KMS-11 (cell line): Measurements from ENCODE around the gene COPB2.

Experiments
- H2AFZ ChIP-seq: fragments of 200-600 bp; sonication (generic); 2 replicates; pipeline ENCODE4 v1.6.1; 2016; ENCODE audit warnings: antibody characterized with exemption, mixed run types, low read depth
- H3K27ac ChIP-seq: fragments of 200-600 bp; sonication (generic); 2 replicates; pipeline ENCODE4 v1.6.1; 2016; ENCODE audit warnings: mild to moderate bottlenecking, mixed run types
- H3K27me3 ChIP-seq: fragments of 200-600 bp; sonication (generic); 2 replicates; pipeline ENCODE4 v1.6.1; 2017; ENCODE audit warnings: mild to moderate bottlenecking, low read depth, mixed run types, moderate library complexity; ENCODE audit not compliant: insufficient read depth
- H3K36me3 ChIP-seq: fragments of 200-600 bp; sonication (generic); 2 replicates; pipeline ENCODE4 v1.6.1; 2017; ENCODE audit warnings: mild to moderate bottlenecking, mixed run types; ENCODE audit not compliant: insufficient read depth
- H3K4me1 ChIP-seq: fragments of 200-600 bp; sonication (generic); 2 replicates; pipeline ENCODE4 v1.6.1; 2016; ENCODE audit warnings: mild to moderate bottlenecking, low read depth, mixed run types; ENCODE audit not compliant: poor library complexity, severe bottlenecking
- H3K4me2 ChIP-seq: fragments of 200-600 bp; sonication (generic); 2 replicates; pipeline ENCODE4 v1.7.0; 2016; ENCODE audit warnings: mild to moderate bottlenecking, mixed run types
- H3K4me3 ChIP-seq: fragments of 200-600 bp; sonication (generic); IDR thresholded peaks from 2 replicates; pipeline ENCODE4 v1.6.1; 2017; ENCODE audit warnings: low read depth, low read length, mixed read lengths; ENCODE audit not compliant: insufficient read depth
- H3K79me2 ChIP-seq: fragments of 200-600 bp; sonication (generic); 2 replicates; pipeline ENCODE4 v1.6.1; 2016; ENCODE audit warnings: low read depth, mixed run types; ENCODE audit not compliant: insufficient read depth
- H3K9ac ChIP-seq: fragments of 200-600 bp; sonication (generic); 2 replicates; pipeline ENCODE4 v1.6.1; 2016; ENCODE audit warnings: mild to moderate bottlenecking, mixed run types
- H4K20me1 ChIP-seq: fragments of 200-600 bp; sonication (generic); 2 replicates; pipeline ENCODE4 v1.6.1; 2016; ENCODE audit warnings: mild to moderate bottlenecking, mixed run types; ENCODE audit not compliant: insufficient read depth
- CTCF ChIP-seq: fragments of 200-600 bp; sonication (generic); conservative IDR thresholded peaks from 2 replicates; pipeline ENCODE4 v1.6.1; 2017; ENCODE audit warnings: low read depth, mild to moderate bottlenecking, antibody characterized with exemption, low read length, moderate library complexity, mixed read lengths

The COPB2 gene

GRCh38 chr3:139307601-139308555 lies 81.6 kb downstream of the COPB2 start:
- no peak overlapping the region for H3K9ac ChIP-seq
- no peak for TF ChIP-seq CTCF
- no peak overlapping the region for H2AFZ ChIP-seq
- no peak overlapping the region for H3K4me2 ChIP-seq
- H3K79me2 ChIP-seq = no peaks in the 10 kb centered on the region
- H3K27ac ChIP-seq = no peak overlapping the region
- no peaks in the 10 kb centered on the region for H4K20me1 ChIP-seq
- H3K4me3 ChIP-seq = no peak overlapping the region
- H3K27me3 ChIP-seq = no peaks in the 10 kb centered on the region
- peaks cover 9% of the 10 kb centered on the region for H3K4me1 ChIP-seq
- no peaks in the 10 kb centered on the region for H3K36me3 ChIP-seq
